Muscle of arm (tissue), 12 donors: ENCODE results near the gene ITPKA. TPM values are rescaled to one million over a fixed set of nuclear protein-coding genes. Genes with fewer than 3 reads are reported as not detected.

ENCODE experiments used
- DNase-seq: peaks from one replicate; pipeline ENCODE4 v3.0.0-alpha.2; 2013
- polyA plus RNA-seq, 12 donors: library from polyadenylated mRNA; unstranded; fragments of 120-200 nt; gene quantifications; one replicate each; pipeline ENCODE4 v1.2.1, GENCODE V29; 2013; ENCODE audit not compliant: insufficient read length in 12 of 12

ITPKA gene
- polyA plus RNA-seq, 12 donors: 0.22 to 14.4 (median 0.36) TPM; not detected in 1

GRCh38 chr15:41489641-41490040 is 4.0 kb upstream of the ITPKA start:
- DNase-seq: no peak

GRCh38 chr15:41490355-41490754 is 3.3 kb upstream of the ITPKA start:
- DNase-seq: no peak

GRCh38 chr15:41491889-41492288 is 1.8 kb upstream of the ITPKA start:
- DNase-seq: no peak

- DNase-seq: no peak
Measured at GRCh38 chr15:41492597-41493204, 973 bp upstream of the ITPKA start.

- DNase-seq: no peak
Measured at GRCh38 chr15:41493902-41494189, 172 bp downstream of the ITPKA start.

- no peak for DNase-seq
Measured at GRCh38 chr15:41494190-41494921, 682 bp downstream of the ITPKA start.

GRCh38 chr15:41494922-41495735 is 1.5 kb downstream of the ITPKA start:
- no peak for DNase-seq

GRCh38 chr15:41495736-41496599 is 2.3 kb downstream of the ITPKA start:
- no peak for DNase-seq

- no peak for DNase-seq
Measured at GRCh38 chr15:41498657-41499056, 5.0 kb downstream of the ITPKA start.

- DNase-seq: no peak
Measured at GRCh38 chr15:41499109-41499851, 5.6 kb downstream of the ITPKA start.

- DNase-seq: no peak
Measured at GRCh38 chr15:41501191-41501917, 7.7 kb downstream of the ITPKA start.

- DNase-seq: no peak
Measured at GRCh38 chr15:41501931-41502794, 8.5 kb downstream of the ITPKA start.

GRCh38 chr15:41502795-41503668 is 9.4 kb downstream of the ITPKA start:
- no peak for DNase-seq

- no peak for DNase-seq
Measured at GRCh38 chr15:41503669-41504010, 10.0 kb downstream of the ITPKA start.

GRCh38 chr15:41504751-41505492 is 11.2 kb downstream of the ITPKA start:
- DNase-seq: no peak

- DNase-seq: no peak
Measured at GRCh38 chr15:41505776-41506175, 12.1 kb downstream of the ITPKA start.

- DNase-seq: no peak
Measured at GRCh38 chr15:41506796-41507341, 13.2 kb downstream of the ITPKA start.
